HepG2 (cell line): ENCODE data around the gene KANK3. TPM values are rescaled to one million over a fixed set of nuclear protein-coding genes. Genes with fewer than 3 reads are reported as not detected.

Source experiments
- ATF4 ChIP-seq, 2 experiments: fragments of 450-650 bp in 1 of 2; sonication (generic) in 1 of 2; formaldehyde crosslinking; IDR thresholded peaks; 2 replicates each; pipeline versions ENCODE4 v1.5.0 to v1.8.0; 2020 to 2022; ENCODE audit warnings: mild to moderate bottlenecking in 1 of 2, missing genetic modification reagents in 1 of 2
- HNRNPH1 ChIP-seq: fragments of 200-400 bp; formaldehyde crosslinking; optimal IDR thresholded peaks from 2 replicates; pipeline ENCODE3; 2017; ENCODE audit warnings: mild to moderate bottlenecking, low read depth, low read length
- HOXA7 ChIP-seq: sonication (generic); formaldehyde crosslinking; IDR thresholded peaks from 2 replicates; pipeline ENCODE4 v1.8.1; 2022; ENCODE audit warnings: mild to moderate bottlenecking, missing genetic modification reagents, moderate library complexity
- HOXD1 ChIP-seq: sonication (generic); formaldehyde crosslinking; IDR thresholded peaks from 2 replicates; pipeline ENCODE4 v1.5.0; 2020; ENCODE audit warnings: missing genetic modification reagents
- KAT8 ChIP-seq: IDR thresholded peaks from 2 replicates; pipeline ENCODE4 v1.6.1; 2016; ENCODE audit warnings: missing genetic modification reagents, missing compliant biosample characterization
- MAZ ChIP-seq, 2 experiments: sonication (generic) in 1 of 2; formaldehyde crosslinking in 1 of 2; IDR thresholded peaks; 2 replicates each; pipeline versions ENCODE4 v1.5.0 to v1.6.1; 2012 to 2020; ENCODE audit warnings: low read depth in 2 of 2, mild to moderate bottlenecking in 2 of 2, borderline replicate concordance in 1 of 2, improper control_type of control experiment in 1 of 2, low read length in 1 of 2, missing genetic modification reagents in 1 of 2, moderate library complexity in 1 of 2
- NFYB ChIP-seq: sonication (generic); formaldehyde crosslinking; IDR thresholded peaks from 2 replicates; pipeline ENCODE4 v1.4.0; 2020; ENCODE audit warnings: missing genetic modification reagents
- RCOR2 ChIP-seq: IDR thresholded peaks from 2 replicates; pipeline ENCODE4 v1.6.1; 2016; ENCODE audit warnings: missing biosample characterization, missing genetic modification reagents
- SUZ12 ChIP-seq: fragments of 150-350 bp; IDR thresholded peaks from 2 replicates; pipeline ENCODE4 v1.6.1; 2014; ENCODE audit warnings: low read depth, low read length
- TAF1 ChIP-seq: sonication (generic); formaldehyde crosslinking; IDR thresholded peaks from 2 replicates; pipeline ENCODE4 v1.4.0; 2020; ENCODE audit warnings: missing genetic modification reagents
- THYN1 ChIP-seq: sonication (generic); formaldehyde crosslinking; IDR thresholded peaks from 2 replicates; pipeline ENCODE4 v1.8.1; 2023; ENCODE audit warnings: low read depth, mild to moderate bottlenecking, moderate library complexity, missing genetic modification reagents, borderline replicate concordance
- ZNF383 ChIP-seq: sonication (generic); formaldehyde crosslinking; IDR thresholded peaks from 2 replicates; pipeline ENCODE4 v1.4.0; 2020; ENCODE audit warnings: missing genetic modification reagents, mild to moderate bottlenecking, borderline replicate concordance
- ZNF432 ChIP-seq: sonication (generic); formaldehyde crosslinking; IDR thresholded peaks from 2 replicates; pipeline ENCODE4 v1.5.0; 2020; ENCODE audit warnings: missing genetic modification reagents, mild to moderate bottlenecking, borderline replicate concordance
- ZNF557 ChIP-seq: sonication (generic); formaldehyde crosslinking; IDR thresholded peaks from 2 replicates; pipeline ENCODE4 v1.4.0; 2020; ENCODE audit warnings: missing genetic modification reagents
- ZNF605 ChIP-seq: sonication (generic); formaldehyde crosslinking; IDR thresholded peaks from 2 replicates; pipeline ENCODE4 v1.8.0; 2022; ENCODE audit warnings: mild to moderate bottlenecking, missing genetic modification reagents
- ZNF672 ChIP-seq: sonication (generic); formaldehyde crosslinking; IDR thresholded peaks from 2 replicates; pipeline ENCODE4 v1.8.1; 2022; ENCODE audit warnings: missing genetic modification reagents
- ZNF766 ChIP-seq: sonication (generic); formaldehyde crosslinking; IDR thresholded peaks from 2 replicates; pipeline ENCODE4 v1.5.0; 2020; ENCODE audit warnings: missing genetic modification reagents, borderline replicate concordance
- polyA plus RNA-seq, 8 experiments: library from polyadenylated mRNA; depleted of rRNA in 3 of 8; stranded (reverse) in 7 of 8; unstranded in 1 of 8; fragments of >200 nt; fragmentation: Illumina TruSeq in 4 of 8; extraction: Trizol in 4 of 8; gene quantifications; 2 replicates each; pipeline versions ENCODE4 v1.2.1 to v1.2.3, GENCODE V29; 2011 to 2016; ENCODE audit warnings: low read depth in 4 of 8, missing spikeins in 1 of 8, mixed read lengths in 1 of 8; ENCODE audit not compliant: insufficient read depth in 1 of 8
- total RNA-seq, 5 experiments: library from RNA; depleted of rRNA; stranded (reverse); fragments of >200 nt; fragmentation: Illumina TruSeq; extraction: Trizol; gene quantifications; 2 replicates each; pipeline ENCODE4 v1.2.3, GENCODE V29; 2016; ENCODE audit warnings: low read depth in 1 of 5
- TF ChIP-seq, protein P1 (sequence below): sonication (generic); formaldehyde crosslinking; IDR thresholded peaks from 2 replicates; pipeline ENCODE4 v1.4.0; 2020; ENCODE audit warnings: missing genetic modification reagents, mild to moderate bottlenecking, borderline replicate concordance
- TF ChIP-seq, protein P2 (sequence below): IDR thresholded peaks from 2 replicates; pipeline ENCODE4 v1.6.1; 2016; ENCODE audit warnings: control low read depth
- TF ChIP-seq, protein P3 (sequence below): sonication (generic); formaldehyde crosslinking; IDR thresholded peaks from 2 replicates; pipeline ENCODE4 v1.4.0; 2020; ENCODE audit warnings: missing genetic modification reagents, low read depth, mild to moderate bottlenecking, borderline replicate concordance

KANK3 gene
- total and polyA plus RNA-seq, 2 of the 13 experiments (the other 11 are each of a cell fraction or from before 2014, with no cell fraction given) = 0.15 to 0.20 TPM

DNA sequence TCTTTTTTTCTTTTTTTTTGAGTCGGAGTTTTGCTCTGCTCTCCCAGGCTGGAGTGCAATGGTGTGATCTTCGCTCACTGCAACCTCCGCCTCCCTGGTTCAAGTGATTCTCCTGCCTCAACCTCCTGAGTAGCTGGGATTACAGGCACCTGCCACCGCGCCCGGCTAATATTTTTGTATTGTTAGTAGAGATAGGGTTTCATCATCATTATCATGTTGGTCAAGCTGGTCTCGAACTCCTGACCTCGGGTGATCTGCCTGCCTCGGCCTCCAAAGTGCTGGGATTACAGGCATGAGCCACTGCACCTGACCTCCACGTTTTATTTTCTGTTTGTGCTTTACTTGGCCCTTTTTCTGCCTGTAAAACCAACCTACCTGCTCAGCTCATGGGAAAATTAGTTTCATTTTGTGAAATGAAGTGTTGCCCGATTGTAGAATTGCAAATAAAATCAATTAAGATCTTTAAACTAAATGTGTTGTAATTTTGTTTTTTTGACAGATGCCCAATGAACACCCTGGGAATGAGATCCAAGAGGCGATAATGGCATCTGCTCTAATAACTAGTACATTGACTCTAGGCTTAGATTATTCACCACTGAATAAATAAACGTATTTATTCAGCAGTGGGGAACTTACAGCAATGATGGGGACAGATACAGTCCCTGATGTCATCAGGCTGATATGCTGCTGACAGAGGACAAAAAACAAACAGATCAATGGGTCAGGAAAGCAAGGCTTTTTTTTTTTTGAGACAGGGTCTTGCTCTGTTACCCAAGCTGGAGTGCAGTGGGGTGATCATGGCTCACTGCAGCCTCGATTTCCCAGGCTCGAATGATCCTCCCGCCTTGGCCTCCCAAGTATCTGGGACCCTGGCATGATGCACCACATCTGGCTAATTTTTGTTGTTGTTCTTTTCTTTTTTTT, 44.9 kb upstream of the KANK3 start (continued):
- TF ChIP-seq KAT8 (CRISPR knock-in tag) (peak; percentile 59), ZNF766 (no peak), RCOR2 (no peak; the same call in none of the 2 replicates), MAZ (IDR thresholded peaks at IDR 0.05; ENCODE audit: borderline replicate concordance, low read depth, low read length) (no peak), MAZ (CRISPR knock-in tag; IDR thresholded peaks at IDR 0.05; ENCODE audit: low read depth) (no peak), HNRNPH1 (no peak), HOXA7 (no peak), ZNF383 (CRISPR knock-in tag) (no peak), THYN1 (no peak), NFYB (CRISPR knock-in tag) (no peak), ZNF672 (CRISPR knock-in tag) (no peak), ZNF557 (no peak), ZNF432 (CRISPR knock-in tag) (no peak), SUZ12 (no peak), ZNF605 (CRISPR knock-in tag) (no peak), ATF4 (CRISPR knock-in tag; IDR thresholded peaks at IDR 0.05) (peak in 1 of 2 experiments; percentile 89; a peak in 2 of 4 replicates), TAF1 (CRISPR knock-in tag) (no peak), HOXD1 (CRISPR knock-in tag) (peak; percentile 24; the same call in 1 of the 2 replicates)
- TF ChIP-seq, protein P1, sequence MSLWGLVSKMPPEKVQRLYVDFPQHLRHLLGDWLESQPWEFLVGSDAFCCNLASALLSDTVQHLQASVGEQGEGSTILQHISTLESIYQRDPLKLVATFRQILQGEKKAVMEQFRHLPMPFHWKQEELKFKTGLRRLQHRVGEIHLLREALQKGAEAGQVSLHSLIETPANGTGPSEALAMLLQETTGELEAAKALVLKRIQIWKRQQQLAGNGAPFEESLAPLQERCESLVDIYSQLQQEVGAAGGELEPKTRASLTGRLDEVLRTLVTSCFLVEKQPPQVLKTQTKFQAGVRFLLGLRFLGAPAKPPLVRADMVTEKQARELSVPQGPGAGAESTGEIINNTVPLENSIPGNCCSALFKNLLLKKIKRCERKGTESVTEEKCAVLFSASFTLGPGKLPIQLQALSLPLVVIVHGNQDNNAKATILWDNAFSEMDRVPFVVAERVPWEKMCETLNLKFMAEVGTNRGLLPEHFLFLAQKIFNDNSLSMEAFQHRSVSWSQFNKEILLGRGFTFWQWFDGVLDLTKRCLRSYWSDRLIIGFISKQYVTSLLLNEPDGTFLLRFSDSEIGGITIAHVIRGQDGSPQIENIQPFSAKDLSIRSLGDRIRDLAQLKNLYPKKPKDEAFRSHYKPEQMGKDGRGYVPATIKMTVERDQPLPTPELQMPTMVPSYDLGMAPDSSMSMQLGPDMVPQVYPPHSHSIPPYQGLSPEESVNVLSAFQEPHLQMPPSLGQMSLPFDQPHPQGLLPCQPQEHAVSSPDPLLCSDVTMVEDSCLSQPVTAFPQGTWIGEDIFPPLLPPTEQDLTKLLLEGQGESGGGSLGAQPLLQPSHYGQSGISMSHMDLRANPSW (CRISPR knock-in tag) = no peak; the same call in 1 of the 2 replicates
- TF ChIP-seq, protein P2, sequence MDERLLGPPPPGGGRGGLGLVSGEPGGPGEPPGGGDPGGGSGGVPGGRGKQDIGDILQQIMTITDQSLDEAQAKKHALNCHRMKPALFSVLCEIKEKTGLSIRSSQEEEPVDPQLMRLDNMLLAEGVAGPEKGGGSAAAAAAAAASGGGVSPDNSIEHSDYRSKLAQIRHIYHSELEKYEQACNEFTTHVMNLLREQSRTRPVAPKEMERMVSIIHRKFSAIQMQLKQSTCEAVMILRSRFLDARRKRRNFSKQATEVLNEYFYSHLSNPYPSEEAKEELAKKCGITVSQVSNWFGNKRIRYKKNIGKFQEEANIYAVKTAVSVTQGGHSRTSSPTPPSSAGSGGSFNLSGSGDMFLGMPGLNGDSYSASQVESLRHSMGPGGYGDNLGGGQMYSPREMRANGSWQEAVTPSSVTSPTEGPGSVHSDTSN (CRISPR knock-in tag) = peak; percentile 18; the same call in 1 of the 2 replicates
- TF ChIP-seq, protein P3, sequence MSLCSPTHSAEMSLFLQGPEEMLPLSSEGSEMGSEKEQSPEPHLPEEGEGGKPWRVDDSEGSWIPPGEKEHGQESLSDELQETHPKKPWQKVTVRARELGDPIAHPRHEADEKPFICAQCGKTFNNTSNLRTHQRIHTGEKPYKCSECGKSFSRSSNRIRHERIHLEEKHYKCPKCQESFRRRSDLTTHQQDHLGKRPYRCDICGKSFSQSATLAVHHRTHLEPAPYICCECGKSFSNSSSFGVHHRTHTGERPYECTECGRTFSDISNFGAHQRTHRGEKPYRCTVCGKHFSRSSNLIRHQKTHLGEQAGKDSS (CRISPR knock-in tag) = no peak
